GM04503 (cell line): ENCODE measurements around the gene HOXC10.

Source experiments
- DNase-seq: peaks from one replicate; pipeline ENCODE4 v3.0.0-alpha.2; 2012; ENCODE audit warnings: low read depth

The HOXC10 gene

GRCh38 chr12:54017027-54017788, 32.3 kb downstream of the HOXC10 start:
- DNase-seq: no peak

- no peak for DNase-seq
Measured at GRCh38 chr12:54017878-54018467, 33.0 kb downstream of the HOXC10 start.

GRCh38 chr12:54018468-54018984, 33.6 kb downstream of the HOXC10 start:
- DNase-seq: no peak

GRCh38 chr12:54019091-54019811, 34.3 kb downstream of the HOXC10 start:
- DNase-seq: no peak

- DNase-seq: no peak
Measured at GRCh38 chr12:54019924-54020590, 35.1 kb downstream of the HOXC10 start.

GRCh38 chr12:54020591-54021405, 35.9 kb downstream of the HOXC10 start:
- peak; percentile 11 for DNase-seq

- peak; percentile 26 for DNase-seq
Measured at GRCh38 chr12:54021432-54022013, 36.6 kb downstream of the HOXC10 start.

GRCh38 chr12:54022960-54023884, 38.3 kb downstream of the HOXC10 start:
- DNase-seq: peak; percentile 6

GRCh38 chr12:54024127-54024526, 39.2 kb downstream of the HOXC10 start:
- peak; percentile 18 for DNase-seq

- DNase-seq: no peak
Measured at GRCh38 chr12:54024581-54025305, 39.8 kb downstream of the HOXC10 start.

- DNase-seq: no peak
Measured at GRCh38 chr12:54025499-54026405, 40.8 kb downstream of the HOXC10 start.

GRCh38 chr12:54026640-54027441, 41.9 kb downstream of the HOXC10 start:
- DNase-seq: no peak

GRCh38 chr12:54027442-54027786, 42.5 kb downstream of the HOXC10 start:
- DNase-seq: no peak

GRCh38 chr12:54028314-54029201, 43.6 kb downstream of the HOXC10 start, which contains the start of gene HOXC6:
Gene HOXC6 (plus strand): TSS chr12:54028440. CDS start chr12:54028522, 82 bp downstream.
- no peak for DNase-seq

GRCh38 chr12:54029529-54030441, 44.8 kb downstream of the HOXC10 start:
- DNase-seq: no peak
